Body of pancreas (tissue), 4 donors: ENCODE results near the gene SNRK. TPM values are rescaled to one million over a fixed set of nuclear protein-coding genes. Genes with fewer than 3 reads are reported as not detected.

Source experiments
- ATAC-seq: fragments of 150-250 bp; one replicate; pipeline ENCODE4 v1.9.1; 2016
- DNase-seq, 4 donors: peaks; one replicate each; pipeline ENCODE4 v3.0.0-alpha.2; 2019
- H3K27ac ChIP-seq, 4 donors: fragments of 200-600 bp; sonication (generic); 1 replicate in 3 of 4; 2 replicates in 1 of 4; pipeline versions ENCODE4 v1.5.1 to v1.6.1; 2016 to 2019; ENCODE audit warnings: mild to moderate bottlenecking in 1 of 4, mixed read lengths in 1 of 4, moderate library complexity in 1 of 4
- H3K27me3 ChIP-seq, 2 donors: fragments of 200-600 bp; sonication (generic); one replicate each; pipeline ENCODE4 v1.6.0; 2016; ENCODE audit warnings: mild to moderate bottlenecking in 1 of 2
- H3K36me3 ChIP-seq, 2 donors: fragments of 200-600 bp; sonication (generic); replicated peaks in 1 of 2; 2 replicates each; pipeline ENCODE4 v1.5.1; 2016; ENCODE audit warnings: low read depth in 2 of 2; ENCODE audit not compliant: insufficient read depth in 1 of 2
- H3K4me1 ChIP-seq: fragments of 200-600 bp; sonication (generic); one replicate; pipeline ENCODE4 v1.6.0; 2016
- H3K4me3 ChIP-seq, 2 donors: fragments of 200-600 bp; sonication (generic); 1 replicate in 1 of 2; 2 replicates in 1 of 2; pipeline ENCODE4 v1.5.1; 2016 to 2019
- H3K9me3 ChIP-seq, 3 donors: fragments of 200-600 bp; sonication (generic); 1 replicate in 2 of 3; 2 replicates in 1 of 3; pipeline ENCODE4 v1.5.1; 2016
- POLR2A ChIP-seq, 3 donors: fragments of 450-650 bp; IDR thresholded peaks; one replicate each; pipeline ENCODE4 v1.6.1; 2016; ENCODE audit warnings: antibody characterized with exemption in 3 of 3, mild to moderate bottlenecking in 2 of 3
- WGBS, 2 donors: methylation state at CpG; one replicate each; pipeline ENCODE4 v1.1.5; 2017; 5-methylcytosine and 5-hydroxymethylcytosine counted together
- intact Hi-C: fragments of 100-400 bp; cut with DNase I; formaldehyde crosslinking; loops from one replicate; pipeline ENCODE4 v1.15.1; 2023
- total RNA-seq, 2 donors: library from RNA; depleted of rRNA; stranded (reverse); fragments of >200 nt; gene quantifications; one replicate each; pipeline ENCODE4 v1.1.0, GENCODE V29; 2016
- TF ChIP-seq, protein P1 (sequence below), 7 experiments: fragments of 450-650 bp in 4 of 7; fragments of 200-600 bp in 3 of 7; sonication (generic) in 3 of 7; IDR thresholded peaks; one replicate each; pipeline ENCODE4 v1.5.1; 2016 to 2019; ENCODE audit warnings: antibody characterized with exemption in 7 of 7

The SNRK gene
- total RNA-seq, 2 donors from 2014 or later, result 22.4 to 25.7 TPM

DNA sequence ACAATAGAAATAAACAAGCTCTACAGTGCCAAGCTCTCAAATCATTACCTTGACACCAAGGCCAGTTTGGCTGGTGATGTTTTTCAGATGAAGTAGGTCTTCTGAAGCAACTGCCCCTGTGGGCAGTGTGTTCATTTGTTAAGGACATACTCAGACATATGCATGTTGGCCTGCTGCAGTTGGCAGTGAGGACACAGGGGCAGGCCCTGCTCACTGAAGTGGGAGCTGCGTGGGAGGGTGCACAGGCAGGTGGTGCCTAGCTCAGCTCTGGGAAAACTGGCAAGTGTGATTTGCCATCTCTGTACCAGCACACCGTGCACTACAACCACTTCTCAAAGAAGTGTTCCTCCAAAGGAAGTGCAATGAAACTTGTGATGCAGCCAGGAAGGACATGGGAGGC, 28.5 kb upstream of the SNRK start:
- intact Hi-C loops, result no loop called here
- no peak overlapping the region for H3K4me3 ChIP-seq
- H3K27ac ChIP-seq, result no peak overlapping the region
- no peaks in the 10 kb centered on the region for H3K36me3 ChIP-seq
- no peak for ATAC-seq
- no peaks in the 10 kb centered on the region for H3K9me3 ChIP-seq
- DNase-seq, result peak in 2 of 4 donors; percentile 35 to 54
- TF ChIP-seq POLR2A (IDR thresholded peaks at IDR 0.05), result no peak
- TF ChIP-seq, protein P1, sequence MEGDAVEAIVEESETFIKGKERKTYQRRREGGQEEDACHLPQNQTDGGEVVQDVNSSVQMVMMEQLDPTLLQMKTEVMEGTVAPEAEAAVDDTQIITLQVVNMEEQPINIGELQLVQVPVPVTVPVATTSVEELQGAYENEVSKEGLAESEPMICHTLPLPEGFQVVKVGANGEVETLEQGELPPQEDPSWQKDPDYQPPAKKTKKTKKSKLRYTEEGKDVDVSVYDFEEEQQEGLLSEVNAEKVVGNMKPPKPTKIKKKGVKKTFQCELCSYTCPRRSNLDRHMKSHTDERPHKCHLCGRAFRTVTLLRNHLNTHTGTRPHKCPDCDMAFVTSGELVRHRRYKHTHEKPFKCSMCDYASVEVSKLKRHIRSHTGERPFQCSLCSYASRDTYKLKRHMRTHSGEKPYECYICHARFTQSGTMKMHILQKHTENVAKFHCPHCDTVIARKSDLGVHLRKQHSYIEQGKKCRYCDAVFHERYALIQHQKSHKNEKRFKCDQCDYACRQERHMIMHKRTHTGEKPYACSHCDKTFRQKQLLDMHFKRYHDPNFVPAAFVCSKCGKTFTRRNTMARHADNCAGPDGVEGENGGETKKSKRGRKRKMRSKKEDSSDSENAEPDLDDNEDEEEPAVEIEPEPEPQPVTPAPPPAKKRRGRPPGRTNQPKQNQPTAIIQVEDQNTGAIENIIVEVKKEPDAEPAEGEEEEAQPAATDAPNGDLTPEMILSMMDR (IDR thresholded peaks at IDR 0.05), result no peak
- no peaks in the 10 kb centered on the region for H3K4me1 ChIP-seq
- no peaks in the 10 kb centered on the region for H3K27me3 ChIP-seq
- 24 to 45% methylated on average over 2 of the region's 2 CpGs for WGBS, 2 donors

DNA sequence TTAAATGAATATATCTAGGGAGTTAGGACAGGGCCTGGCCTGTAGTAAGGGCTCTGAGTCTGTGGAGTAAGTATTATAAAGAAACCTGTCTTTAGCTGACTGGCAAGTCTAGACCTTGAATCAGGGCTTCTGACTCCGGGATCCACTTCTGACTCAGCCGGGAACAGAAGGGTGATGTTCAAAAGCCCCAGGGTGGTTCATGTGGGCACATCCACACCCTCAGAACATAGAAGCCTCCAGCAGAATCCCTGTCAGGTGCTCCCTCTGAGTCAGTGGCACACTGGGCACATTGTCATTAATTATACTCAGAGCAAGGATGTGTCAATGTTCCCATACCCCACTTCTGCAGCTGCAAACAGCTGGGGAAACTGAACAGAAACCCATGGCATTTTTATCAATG, 26.7 kb upstream of the SNRK start:
- WGBS, 2 donors, result 86 to 94% methylated on average over 2 of the region's 2 CpGs
- H3K27me3 ChIP-seq, result no peaks in the 10 kb centered on the region
- H3K4me1 ChIP-seq, result no peaks in the 10 kb centered on the region
- ATAC-seq (no peak), DNase-seq (no peak)
- H3K4me3 ChIP-seq, result no peak overlapping the region
- intact Hi-C loops, result no loop called here
- H3K27ac ChIP-seq, result no peak overlapping the region
- no peaks in the 10 kb centered on the region for H3K9me3 ChIP-seq
- no peak for TF ChIP-seq POLR2A (IDR thresholded peaks at IDR 0.05)
- TF ChIP-seq, protein P1 (IDR thresholded peaks at IDR 0.05), result no peak
- no peaks in the 10 kb centered on the region for H3K36me3 ChIP-seq

DNA sequence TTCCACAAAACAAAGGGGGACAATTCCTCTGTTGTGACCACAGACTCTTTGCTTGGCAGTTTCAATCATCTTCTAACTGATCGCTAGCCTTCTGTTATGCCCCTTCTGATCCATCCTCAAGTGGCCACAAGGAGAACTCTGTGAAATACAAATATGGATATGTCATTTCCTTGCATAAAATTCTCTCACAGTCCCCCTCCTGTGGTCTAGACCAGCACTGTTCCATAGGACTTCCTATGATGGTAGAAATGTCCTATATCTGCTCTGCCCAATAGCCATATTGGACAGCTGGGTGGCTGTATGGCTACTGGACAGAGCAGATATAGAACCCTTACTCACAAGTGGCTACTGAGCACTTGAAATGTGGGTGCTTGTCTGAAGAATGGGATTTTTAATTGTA, 25.9 kb upstream of the SNRK start:
- Histone ChIP-seq H3K4me3 (no peak overlapping the region), H3K4me1 (no peaks in the 10 kb centered on the region), H3K9me3 (no peaks in the 10 kb centered on the region), H3K27ac (no peak overlapping the region), H3K36me3 (no peaks in the 10 kb centered on the region), H3K27me3 (no peaks in the 10 kb centered on the region)
- ATAC-seq (no peak), DNase-seq (no peak)
- WGBS, 2 donors, result 90 to 100% methylated on average over 1 of the region's 1 CpG
- TF ChIP-seq POLR2A (IDR thresholded peaks at IDR 0.05), result no peak
- TF ChIP-seq, protein P1 (IDR thresholded peaks at IDR 0.05), result no peak
- intact Hi-C loops, result no loop called here

DNA sequence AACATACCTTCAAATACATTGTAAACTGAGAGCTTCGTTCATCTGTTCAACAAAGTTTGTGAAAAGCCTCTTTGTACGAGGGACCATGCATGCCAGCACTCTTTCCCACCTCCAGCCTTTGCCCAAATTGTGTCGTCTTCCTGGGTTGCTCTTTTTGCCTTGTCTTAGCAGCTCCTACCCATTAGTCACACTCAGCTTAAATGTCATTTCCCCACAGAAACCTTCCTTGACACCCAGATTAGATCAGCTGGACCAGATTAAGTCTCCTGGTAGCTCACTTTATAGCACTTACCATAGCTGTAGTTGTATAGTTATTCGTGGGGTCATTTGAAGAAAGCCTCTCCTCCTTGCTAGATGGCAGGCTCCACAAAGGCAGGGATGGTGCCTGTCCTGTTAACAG, 24.1 kb upstream of the SNRK start:
- 76 to 86% methylated on average over 4 of the region's 4 CpGs for WGBS, 2 donors
- Histone ChIP-seq H3K4me1 (no peaks in the 10 kb centered on the region), H3K27me3 (no peaks in the 10 kb centered on the region), H3K27ac (no peak overlapping the region), H3K9me3 (no peaks in the 10 kb centered on the region), H3K4me3 (no peak overlapping the region), H3K36me3 (no peaks in the 10 kb centered on the region)
- intact Hi-C loops, result no loop called here
- no peak for ATAC-seq
- no peak for DNase-seq
- no peak for TF ChIP-seq POLR2A (IDR thresholded peaks at IDR 0.05)
- TF ChIP-seq, protein P1 (IDR thresholded peaks at IDR 0.05), result no peak

DNA sequence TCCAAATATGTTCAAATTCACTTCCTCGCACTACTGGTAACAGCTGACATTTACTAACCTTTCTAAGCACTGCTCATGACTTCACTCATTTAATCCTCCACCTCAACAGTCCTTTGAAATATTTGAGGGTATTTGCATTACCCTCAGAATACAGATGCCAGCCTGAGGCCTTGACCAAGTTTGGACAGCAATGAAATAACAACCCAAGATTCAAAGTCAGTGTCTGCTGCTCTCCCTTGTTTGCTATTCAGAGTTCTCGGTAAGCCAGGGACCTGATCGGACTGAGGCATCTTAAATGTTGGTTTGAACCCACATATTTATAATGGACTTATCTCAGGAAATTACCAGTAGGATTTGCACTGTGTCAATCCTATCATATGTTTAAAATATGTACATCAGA, 19.9 kb upstream of the SNRK start:
- Histone ChIP-seq H3K27me3 (no peaks in the 10 kb centered on the region), H3K36me3 (no peaks in the 10 kb centered on the region), H3K9me3 (no peaks in the 10 kb centered on the region), H3K4me1 (no peaks in the 10 kb centered on the region), H3K4me3 (no peak overlapping the region), H3K27ac (no peak overlapping the region)
- ATAC-seq (no peak), DNase-seq (no peak)
- TF ChIP-seq POLR2A (IDR thresholded peaks at IDR 0.05), result no peak
- TF ChIP-seq, protein P1 (IDR thresholded peaks at IDR 0.05), result no peak
- intact Hi-C loops, result no loop called here
- WGBS, 2 donors, result 63 to 64% methylated on average over 3 of the region's 3 CpGs
